Stimulated activated CD8-positive, alpha-beta memory T cell treated with anti-CD3 and anti-CD28 coated beads, Interleukin-12 subunit alpha, Interleukin-12 subunit beta, amount 100 ng/mL, for 1 hour (primary cell): ENCODE data around the gene IQGAP1.

Experiments
- DNase-seq: peaks from one replicate; pipeline ENCODE4 v3.0.0-alpha.2; 2020; ENCODE audit warnings: low read depth

The IQGAP1 gene

GRCh38 chr15:90367576-90367975 lies 20.5 kb upstream of the IQGAP1 start:
- no peak for DNase-seq

GRCh38 chr15:90375071-90375470 lies 13.0 kb upstream of the IQGAP1 start:
- DNase-seq: no peak

GRCh38 chr15:90376789-90377188 lies 11.3 kb upstream of the IQGAP1 start:
- DNase-seq: peak; percentile 49

GRCh38 chr15:90379263-90379662 lies 8.8 kb upstream of the IQGAP1 start:
- DNase-seq: no peak

GRCh38 chr15:90381515-90381914 lies 6.5 kb upstream of the IQGAP1 start:
- no peak for DNase-seq

GRCh38 chr15:90382320-90382719 lies 5.7 kb upstream of the IQGAP1 start:
- DNase-seq: no peak

- no peak for DNase-seq
These were observed 1.8 kb upstream of the IQGAP1 start for GRCh38 chr15:90386221-90386620.

GRCh38 chr15:90388462-90389380 lies 679 bp downstream of the IQGAP1 start:
- DNase-seq: no peak

GRCh38 chr15:90389513-90389912 lies 1.5 kb downstream of the IQGAP1 start:
- no peak for DNase-seq

- DNase-seq: no peak
These were observed 5.0 kb downstream of the IQGAP1 start for GRCh38 chr15:90393040-90393439.

GRCh38 chr15:90394074-90394473 lies 6.0 kb downstream of the IQGAP1 start:
- no peak for DNase-seq

- DNase-seq: no peak
These were observed 6.9 kb downstream of the IQGAP1 start for GRCh38 chr15:90394748-90395442.

GRCh38 chr15:90396321-90396720 lies 8.3 kb downstream of the IQGAP1 start:
- no peak for DNase-seq

GRCh38 chr15:90400005-90400758 lies 12.1 kb downstream of the IQGAP1 start:
- no peak for DNase-seq

- peak; percentile 45 for DNase-seq
These were observed 12.8 kb downstream of the IQGAP1 start for GRCh38 chr15:90400759-90401314.

GRCh38 chr15:90401495-90401894 lies 13.5 kb downstream of the IQGAP1 start:
- no peak for DNase-seq

- DNase-seq: no peak
These were observed 14.2 kb downstream of the IQGAP1 start for GRCh38 chr15:90402223-90402622.

- DNase-seq: no peak
These were observed 14.7 kb downstream of the IQGAP1 start for GRCh38 chr15:90402767-90403166.

- DNase-seq: no peak
These were observed 17.1 kb downstream of the IQGAP1 start for GRCh38 chr15:90405055-90405607.

- no peak for DNase-seq
These were observed 19.3 kb downstream of the IQGAP1 start for GRCh38 chr15:90407336-90407735.

- DNase-seq: no peak
These were observed 19.9 kb downstream of the IQGAP1 start for GRCh38 chr15:90407871-90408317.

GRCh38 chr15:90408657-90409056 lies 20.6 kb downstream of the IQGAP1 start:
- DNase-seq: no peak
